Fibroblast of the aortic adventitia (primary cell): ENCODE measurements around the gene NOSIP. TPM values are rescaled to one million over a fixed set of nuclear protein-coding genes. Genes with fewer than 3 reads are reported as not detected.
"Not testable (repeated sequence)": the region's sequence is repeated elsewhere in the genome, so short reads cannot be mapped to it uniquely, and the experiment has no call there.

ENCODE experiments used
- DNase-seq: peaks from one replicate; pipeline ENCODE4 v3.0.0-alpha.2; 2010; ENCODE audit warnings: low read depth
- H3K4me3 ChIP-seq: 2 replicates; pipeline ENCODE4 v1.5.1; 2011; ENCODE audit warnings: low read depth, mild to moderate bottlenecking, control low read depth, low read length, moderate library complexity
- CTCF ChIP-seq: IDR thresholded peaks from 2 replicates; pipeline ENCODE4 v1.5.1; 2011; ENCODE audit warnings: mild to moderate bottlenecking, low read length, control low read depth, inconsistent platforms; ENCODE audit not compliant: insufficient read depth
- total RNA-seq: library from RNA; depleted of rRNA; stranded (reverse); fragments of >200 nt; gene quantifications from 2 replicates; pipeline ENCODE4 v1.2.3, GENCODE V29; 2012; ENCODE audit warnings: low replicate concordance

Gene NOSIP
- total RNA-seq = 35.7 and 46.9 TPM in 2 replicates

- DNase-seq = peak; percentile 98
- TF ChIP-seq CTCF = no peak
- peak within 1 kb of the TSS; percentile 97 for H3K4me3 ChIP-seq
These were observed at the start of gene NOSIP for GRCh38 chr19:49580264-49581006. Gene NOSIP, minus strand, starts transcription at chr19:49580556. Its CDS starts 19,865 bp downstream, at chr19:49560691.

- no peak for TF ChIP-seq CTCF
- no peak overlapping the region for H3K4me3 ChIP-seq
- DNase-seq = no peak
These were observed 49.3 kb upstream of the NOSIP start for GRCh38 chr19:49629659-49630058.

DNA sequence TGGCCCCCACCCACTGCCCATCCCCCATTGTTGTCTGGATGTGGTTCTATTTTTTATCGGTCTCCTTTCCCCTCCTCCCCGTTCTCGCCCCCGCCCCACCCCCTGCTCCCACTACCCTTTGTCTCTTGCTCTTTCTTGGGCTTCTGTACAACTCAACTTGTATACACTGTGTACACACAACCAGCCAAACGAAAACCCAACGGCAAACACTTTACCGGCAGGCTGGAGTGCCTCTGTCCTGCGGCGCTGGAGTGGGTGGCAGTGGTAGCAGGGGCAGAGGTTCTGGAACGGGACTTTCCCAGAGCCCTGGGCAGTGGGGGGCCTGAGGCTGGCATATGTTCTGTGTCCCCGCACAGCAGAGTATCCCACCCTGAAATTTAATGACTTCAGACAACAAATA is 45.9 kb upstream of the NOSIP start:
- H3K4me3 ChIP-seq = no peak overlapping the region
- TF ChIP-seq CTCF = no peak
- no peak for DNase-seq

GRCh38 chr19:49624967-49625910 is 44.9 kb upstream of the NOSIP start:
- no peak overlapping the region for H3K4me3 ChIP-seq
- no peak for DNase-seq
- no peak for TF ChIP-seq CTCF

- not testable (repeated sequence) for DNase-seq, H3K4me3 ChIP-seq
These were observed 37.5 kb upstream of the NOSIP start for GRCh38 chr19:49617860-49618259.

GRCh38 chr19:49616945-49617344 is 36.6 kb upstream of the NOSIP start:
- no peak overlapping the region for H3K4me3 ChIP-seq
- TF ChIP-seq CTCF = no peak
- no peak for DNase-seq

- no peak overlapping the region for H3K4me3 ChIP-seq
- no peak for TF ChIP-seq CTCF
- DNase-seq = no peak
These were observed 36.2 kb upstream of the NOSIP start for GRCh38 chr19:49616532-49616931.
